Vagina (tissue), 2 donors: Measurements from ENCODE around the gene ADGRG2. TPM values are rescaled to one million over a fixed set of nuclear protein-coding genes. Genes with fewer than 3 reads are reported as not detected.

Experiments
- DNase-seq, 2 donors: peaks; one replicate each; pipeline ENCODE4 v3.0.0-alpha.2; 2017; ENCODE audit errors: extremely low spot score in 2 of 2
- H3K27ac ChIP-seq: fragments of 200-600 bp; sonication (generic); one replicate; pipeline ENCODE4 v1.5.1; 2019
- H3K27me3 ChIP-seq: fragments of 200-600 bp; sonication (generic); one replicate; pipeline ENCODE4 v1.5.1; 2019
- H3K36me3 ChIP-seq, 2 donors: fragments of 200-600 bp; sonication (generic); one replicate each; pipeline ENCODE4 v1.5.1; 2017 to 2019
- H3K4me1 ChIP-seq: fragments of 200-600 bp; sonication (generic); one replicate; pipeline ENCODE4 v1.5.1; 2019
- H3K4me3 ChIP-seq, 2 donors: fragments of 200-600 bp; sonication (generic); 1 replicate in 1 of 2; 2 replicates in 1 of 2; pipeline ENCODE4 v1.5.1; 2016 to 2019
- H3K9me3 ChIP-seq: fragments of 200-600 bp; sonication (generic); one replicate; pipeline ENCODE4 v1.5.1; 2019
- POLR2A ChIP-seq, 2 donors: fragments of 450-650 bp; IDR thresholded peaks; one replicate each; pipeline ENCODE4 v1.6.1; 2017; ENCODE audit warnings: antibody characterized with exemption in 2 of 2, mild to moderate bottlenecking in 2 of 2, moderate library complexity in 2 of 2
- POLR2AphosphoS5 ChIP-seq, 2 donors: sonication (generic); formaldehyde crosslinking; IDR thresholded peaks; one replicate each; pipeline ENCODE4 v1.9.0; 2017; ENCODE audit warnings: antibody characterized with exemption in 2 of 2, mild to moderate bottlenecking in 2 of 2, low read depth in 1 of 2; ENCODE audit not compliant: insufficient read depth in 1 of 2
- intact Hi-C: fragments of 100-400 bp; cut with DNase I; formaldehyde crosslinking; loops from one replicate; pipeline ENCODE4 v1.15.1; 2023
- total RNA-seq: library from RNA; depleted of rRNA; stranded (reverse); fragments of >200 nt; gene quantifications from one replicate; pipeline ENCODE4 v1.2.3, GENCODE V29; 2016
- TF ChIP-seq, protein P1 (sequence below), 3 experiments: fragments of 450-650 bp in 2 of 3; fragments of 200-600 bp in 1 of 3; sonication (generic) in 1 of 3; IDR thresholded peaks; one replicate each; pipeline ENCODE4 v1.5.1; 2017 to 2019; ENCODE audit warnings: antibody characterized with exemption in 3 of 3, mild to moderate bottlenecking in 2 of 3, moderate library complexity in 2 of 3

ADGRG2 gene
- total RNA-seq, 1 donor from 2014 or later = 2.0 TPM

DNA sequence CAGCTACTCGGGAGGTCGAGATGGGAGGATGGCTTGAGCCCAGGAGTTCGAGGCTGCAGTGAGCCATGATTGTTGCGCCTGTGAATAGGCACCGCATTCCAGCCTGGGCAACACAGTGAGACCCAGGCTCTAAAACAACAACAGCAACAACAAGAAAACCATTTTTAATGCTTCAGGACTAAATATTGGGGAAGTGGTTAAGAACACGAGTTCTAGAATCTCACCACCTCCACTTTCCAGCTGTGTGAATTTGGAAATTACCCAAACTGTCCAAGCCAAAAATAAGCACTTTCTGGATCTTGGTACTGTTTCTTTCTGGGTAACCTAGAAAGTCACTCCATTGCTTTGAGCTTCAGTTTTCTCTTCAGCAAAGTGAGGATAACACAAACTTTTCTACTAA, 63.2 kb downstream of the ADGRG2 start:
- Histone ChIP-seq H3K9me3 (no peaks in the 10 kb centered on the region), H3K36me3 (no peaks in the 10 kb centered on the region), H3K27ac (no peak overlapping the region), H3K4me1 (no peaks in the 10 kb centered on the region), H3K4me3 (no peak overlapping the region), H3K27me3 (no peaks in the 10 kb centered on the region)
- DNase-seq = no peak
- TF ChIP-seq POLR2AphosphoS5 (IDR thresholded peaks at IDR 0.05; ENCODE audit: insufficient read depth in 1 of 2, low read depth in 1 of 2) (no peak), POLR2A (IDR thresholded peaks at IDR 0.05) (no peak)
- TF ChIP-seq, protein P1, sequence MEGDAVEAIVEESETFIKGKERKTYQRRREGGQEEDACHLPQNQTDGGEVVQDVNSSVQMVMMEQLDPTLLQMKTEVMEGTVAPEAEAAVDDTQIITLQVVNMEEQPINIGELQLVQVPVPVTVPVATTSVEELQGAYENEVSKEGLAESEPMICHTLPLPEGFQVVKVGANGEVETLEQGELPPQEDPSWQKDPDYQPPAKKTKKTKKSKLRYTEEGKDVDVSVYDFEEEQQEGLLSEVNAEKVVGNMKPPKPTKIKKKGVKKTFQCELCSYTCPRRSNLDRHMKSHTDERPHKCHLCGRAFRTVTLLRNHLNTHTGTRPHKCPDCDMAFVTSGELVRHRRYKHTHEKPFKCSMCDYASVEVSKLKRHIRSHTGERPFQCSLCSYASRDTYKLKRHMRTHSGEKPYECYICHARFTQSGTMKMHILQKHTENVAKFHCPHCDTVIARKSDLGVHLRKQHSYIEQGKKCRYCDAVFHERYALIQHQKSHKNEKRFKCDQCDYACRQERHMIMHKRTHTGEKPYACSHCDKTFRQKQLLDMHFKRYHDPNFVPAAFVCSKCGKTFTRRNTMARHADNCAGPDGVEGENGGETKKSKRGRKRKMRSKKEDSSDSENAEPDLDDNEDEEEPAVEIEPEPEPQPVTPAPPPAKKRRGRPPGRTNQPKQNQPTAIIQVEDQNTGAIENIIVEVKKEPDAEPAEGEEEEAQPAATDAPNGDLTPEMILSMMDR (IDR thresholded peaks at IDR 0.05) = no peak
- intact Hi-C loops = no loop called here

DNA sequence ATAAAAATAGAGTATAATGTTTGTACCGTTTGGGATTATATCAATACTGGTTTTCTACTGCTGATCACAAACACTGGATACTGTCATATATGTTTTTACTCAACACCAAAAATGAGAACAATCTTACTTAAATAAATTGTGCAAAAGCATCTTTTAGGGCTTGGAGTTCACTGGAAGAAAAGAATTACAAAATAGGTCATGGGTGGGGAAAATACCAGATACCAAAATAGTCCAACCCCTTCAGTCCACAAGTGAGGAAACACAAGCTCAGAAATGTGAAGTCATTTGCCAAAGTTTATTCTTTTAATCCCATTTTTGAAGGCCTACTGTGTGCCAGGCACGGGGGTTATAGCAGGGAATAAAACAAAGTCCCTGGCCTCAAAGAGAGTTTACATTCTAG, 64.4 kb downstream of the ADGRG2 start:
- Histone ChIP-seq H3K9me3 (no peaks in the 10 kb centered on the region), H3K4me3 (no peak overlapping the region), H3K36me3 (no peaks in the 10 kb centered on the region), H3K27ac (no peak overlapping the region), H3K4me1 (no peaks in the 10 kb centered on the region), H3K27me3 (no peaks in the 10 kb centered on the region)
- TF ChIP-seq POLR2A (IDR thresholded peaks at IDR 0.05) (no peak), POLR2AphosphoS5 (IDR thresholded peaks at IDR 0.05; ENCODE audit: insufficient read depth in 1 of 2, low read depth in 1 of 2) (no peak)
- TF ChIP-seq, protein P1 (IDR thresholded peaks at IDR 0.05) = no peak
- intact Hi-C loops = no loop called here
- no peak for DNase-seq

DNA sequence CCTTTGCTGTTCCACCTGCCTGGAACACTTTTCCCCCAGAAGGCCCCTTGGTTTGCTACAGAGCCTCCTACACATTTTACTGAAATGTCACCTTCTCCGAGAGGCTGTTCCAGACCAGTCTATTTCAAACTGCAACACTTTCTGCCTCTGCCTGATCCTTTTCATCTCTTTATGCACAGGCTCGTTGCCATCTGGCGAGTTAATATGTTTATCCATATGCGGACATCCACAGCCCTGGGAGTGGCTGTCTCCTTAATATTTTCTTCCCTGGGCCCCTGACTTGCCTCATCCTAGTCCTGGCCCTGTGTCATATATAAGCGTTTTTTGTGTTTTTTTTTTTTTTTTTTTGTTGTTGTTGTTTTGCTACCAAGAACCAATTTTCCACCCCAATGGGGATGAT, 73.2 kb downstream of the ADGRG2 start:
- DNase-seq = no peak
- no peaks in the 10 kb centered on the region for H3K4me1 ChIP-seq
- H3K27ac ChIP-seq = no peak overlapping the region
- no peaks in the 10 kb centered on the region for H3K36me3 ChIP-seq
- no peaks in the 10 kb centered on the region for H3K9me3 ChIP-seq
- no peaks in the 10 kb centered on the region for H3K27me3 ChIP-seq
- intact Hi-C loops = no loop called here
- TF ChIP-seq, protein P1 (IDR thresholded peaks at IDR 0.05) = no peak
- TF ChIP-seq POLR2A (IDR thresholded peaks at IDR 0.05) (no peak), POLR2AphosphoS5 (IDR thresholded peaks at IDR 0.05; ENCODE audit: insufficient read depth in 1 of 2, low read depth in 1 of 2) (no peak)
- no peak overlapping the region for H3K4me3 ChIP-seq

DNA sequence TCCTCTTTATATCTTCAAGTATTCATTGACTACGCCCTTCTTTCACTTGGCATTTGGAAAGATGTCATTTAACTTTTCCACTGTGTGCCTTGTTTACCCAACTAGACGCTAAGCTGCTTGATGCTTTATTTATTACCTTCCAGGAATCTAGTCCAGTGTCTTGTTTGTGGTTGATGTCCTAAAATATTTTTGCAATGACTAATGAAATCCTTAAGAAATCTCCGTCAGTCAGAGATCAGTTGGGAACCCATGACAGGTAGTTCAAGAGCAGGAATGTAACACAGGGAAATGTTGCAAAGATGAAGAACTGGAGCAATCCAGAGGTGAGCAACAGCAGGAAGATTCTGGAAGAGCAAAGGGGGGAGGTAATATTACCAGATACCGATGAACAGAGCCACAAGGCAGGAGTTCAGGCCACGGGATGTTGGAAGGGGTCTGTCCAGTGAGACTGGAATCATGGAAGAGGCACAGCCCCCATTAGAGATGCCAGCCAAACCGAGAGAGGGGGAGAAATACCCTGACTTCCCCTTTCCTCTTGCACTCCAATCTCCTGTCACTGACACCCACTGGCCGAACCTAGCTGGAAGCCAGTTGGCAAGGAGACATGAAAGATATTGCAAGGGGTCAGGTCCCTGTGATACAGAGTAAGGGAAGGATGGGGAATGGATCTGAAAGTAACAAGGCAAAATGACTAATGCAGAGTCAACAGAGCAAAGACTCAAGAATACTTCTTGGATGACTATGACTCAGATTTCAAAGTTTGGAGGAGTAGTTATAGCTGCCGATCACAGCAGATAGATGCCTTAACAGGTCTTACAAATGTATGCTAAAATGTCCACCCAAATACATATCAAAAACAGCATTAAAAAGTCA, 75.7 kb downstream of the ADGRG2 start:
- no peak for DNase-seq
- Histone ChIP-seq H3K36me3 (no peaks in the 10 kb centered on the region), H3K9me3 (no peaks in the 10 kb centered on the region), H3K27ac (no peak overlapping the region), H3K4me3 (no peak overlapping the region), H3K4me1 (no peaks in the 10 kb centered on the region), H3K27me3 (no peaks in the 10 kb centered on the region)
- TF ChIP-seq, protein P1 (IDR thresholded peaks at IDR 0.05) = no peak
- no peak for TF ChIP-seq POLR2AphosphoS5 (IDR thresholded peaks at IDR 0.05; ENCODE audit: insufficient read depth in 1 of 2, low read depth in 1 of 2)
- no peak for TF ChIP-seq POLR2A (IDR thresholded peaks at IDR 0.05)
- intact Hi-C loops = no loop called here

DNA sequence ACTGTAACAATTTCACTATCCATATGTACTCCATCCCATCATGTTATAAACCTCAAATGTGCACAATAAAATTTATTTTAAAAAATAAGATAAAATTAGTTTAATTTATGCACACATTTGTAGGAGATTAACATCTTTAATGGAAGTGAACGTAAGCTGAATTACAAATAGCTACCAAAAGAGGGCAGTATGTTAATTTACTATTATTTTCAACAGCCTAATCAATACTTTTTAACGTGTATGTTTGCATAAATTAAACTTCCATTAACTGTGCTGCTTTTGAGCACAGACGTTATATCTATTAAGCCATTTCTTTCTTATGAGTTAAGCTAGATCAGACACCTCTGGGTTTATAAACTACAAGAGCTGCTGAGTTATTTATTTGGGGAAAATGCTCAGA, 81.9 kb downstream of the ADGRG2 start:
- DNase-seq = no peak
- intact Hi-C loops = no loop called here
- Histone ChIP-seq H3K27me3 (no peaks in the 10 kb centered on the region), H3K4me3 (no peak overlapping the region), H3K27ac (no peak overlapping the region), H3K36me3 (no peaks in the 10 kb centered on the region), H3K9me3 (no peaks in the 10 kb centered on the region), H3K4me1 (no peaks in the 10 kb centered on the region)
- TF ChIP-seq, protein P1 (IDR thresholded peaks at IDR 0.05) = no peak
- TF ChIP-seq POLR2AphosphoS5 (IDR thresholded peaks at IDR 0.05; ENCODE audit: insufficient read depth in 1 of 2, low read depth in 1 of 2) (no peak), POLR2A (IDR thresholded peaks at IDR 0.05) (no peak)
